Ishikawa (cell line): ENCODE data around the gene TRIP13.

ENCODE experiments used
- RAD21 ChIP-seq: IDR thresholded peaks from 2 replicates; pipeline ENCODE4 v1.6.1; 2012; ENCODE audit warnings: low read depth
- TCF12 ChIP-seq: IDR thresholded peaks from 2 replicates; pipeline ENCODE4 v1.6.1; 2012; ENCODE audit warnings: low read depth
- TEAD4 ChIP-seq: IDR thresholded peaks from 2 replicates; pipeline ENCODE4 v1.6.1; 2012

DNA sequence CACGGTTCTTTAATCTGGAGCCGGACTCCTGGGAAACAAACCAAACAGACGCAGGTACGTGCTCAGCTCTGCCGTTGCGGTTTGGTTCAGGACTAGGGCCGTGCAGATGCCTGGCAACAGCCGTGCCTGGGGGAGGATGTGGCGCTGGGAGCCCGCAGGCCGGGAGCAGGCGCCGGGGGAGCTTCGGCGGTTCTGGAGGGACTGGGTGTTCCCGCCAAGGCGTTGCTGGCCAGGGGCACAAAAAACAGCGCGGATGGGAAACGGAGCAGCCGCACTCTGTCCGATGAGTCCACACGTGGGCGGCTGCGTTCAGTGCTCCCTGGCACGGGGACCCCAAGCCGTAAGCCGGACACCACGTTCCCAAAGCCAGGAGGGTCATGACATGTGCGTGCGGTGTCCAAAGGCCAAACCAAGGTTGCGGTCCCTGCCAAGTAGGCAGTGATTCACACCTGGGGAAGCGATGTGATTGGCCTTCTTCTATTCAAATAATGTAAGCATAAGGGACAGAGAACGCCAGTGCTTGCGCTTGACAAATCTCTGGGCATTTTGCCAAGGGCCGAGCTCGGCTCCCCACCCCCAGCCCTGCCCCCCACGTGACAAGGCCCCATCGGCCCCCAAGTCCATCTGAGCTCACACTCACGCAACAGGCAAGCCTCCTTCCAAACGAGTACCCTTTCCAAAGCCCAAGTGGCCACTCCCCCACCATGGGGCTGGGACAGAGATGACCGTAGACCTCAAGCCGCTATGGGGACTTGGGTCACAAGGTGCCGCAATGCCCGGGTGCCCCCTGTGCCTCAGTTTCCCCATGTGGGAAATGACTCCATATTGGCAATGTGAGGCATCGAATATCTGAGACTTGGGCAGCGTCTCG, 66.3 kb downstream of the TRIP13 start:
- TF ChIP-seq TCF12 = no peak
- TF ChIP-seq TEAD4 = no peak
- TF ChIP-seq RAD21 = no peak
